ENCODE measurements around the gene MYL11.

GRCh38 chr16:30377050-30377811 is 2.6 kb downstream of the MYL11 start:
- no peak for TF ChIP-seq TAF1 (IDR thresholded peaks at IDR 0.05; ENCODE audit: borderline replicate concordance, insufficient read depth, low read length)
- no peak for TF ChIP-seq REST (IDR thresholded peaks at IDR 0.05; ENCODE audit: insufficient read depth in 1 of 2, low read depth in 2 of 2, low read length in 2 of 2)
- no peak for TF ChIP-seq SIN3A (IDR thresholded peaks at IDR 0.05; ENCODE audit: borderline replicate concordance, insufficient read depth, low read length)
- TF ChIP-seq POLR2AphosphoS5 (IDR thresholded peaks at IDR 0.05; ENCODE audit: low read depth, low read length): no peak

All from PFSK-1 (cell line).